ENCODE measurements around the gene DNAH14.
"Not testable (repeated sequence)": the region's sequence is repeated elsewhere in the genome, so short reads cannot be mapped to it uniquely, and the experiment has no call there.

- not testable (repeated sequence) for TF ChIP-seq ZNF274 (CRISPR knock-in tag; IDR thresholded peaks at IDR 0.05); ETV5 (CRISPR knock-in tag; IDR thresholded peaks at IDR 0.05; ENCODE audit: borderline replicate concordance); ZNF33B (CRISPR knock-in tag; IDR thresholded peaks at IDR 0.05); ELK4 (CRISPR knock-in tag; IDR thresholded peaks at IDR 0.05; ENCODE audit: borderline replicate concordance); ATF3 (CRISPR knock-in tag; IDR thresholded peaks at IDR 0.05); CTCF (CRISPR knock-in tag; IDR thresholded peaks at IDR 0.05); EP300 (IDR thresholded peaks at IDR 0.05; ENCODE audit: low read depth in 2 of 2, low read length in 2 of 2); EP300 (CRISPR knock-in tag; IDR thresholded peaks at IDR 0.05; ENCODE audit: borderline replicate concordance); POLR2AphosphoS2 (IDR thresholded peaks at IDR 0.05; ENCODE audit: low read depth, low read length); KAT2B (IDR thresholded peaks at IDR 0.05; ENCODE audit: borderline replicate concordance, low read depth, low read length); RNF2 (conservative IDR thresholded peaks at IDR 0.05; ENCODE audit: low read depth); EZH2 (conservative IDR thresholded peaks at IDR 0.05; ENCODE audit: low read depth, low read length); RFXAP (CRISPR knock-in tag; IDR thresholded peaks at IDR 0.05; ENCODE audit: borderline replicate concordance); TP53 (CRISPR knock-in tag; conservative IDR thresholded peaks at IDR 0.05)
These were observed 400.5 kb downstream of the DNAH14 start for GRCh38 chr1:225329996-225330395.
